Measurements from ENCODE around the gene NPAS3. TPM values are rescaled to one million over a fixed set of nuclear protein-coding genes. Genes with fewer than 3 reads are reported as not detected.

NPAS3 gene
- total and polyA plus RNA-seq, 2 of the 8 experiments (the other 6 are each of a cell fraction or from before 2014, with no cell fraction given) = 0.11 to 0.60 TPM

DNA sequence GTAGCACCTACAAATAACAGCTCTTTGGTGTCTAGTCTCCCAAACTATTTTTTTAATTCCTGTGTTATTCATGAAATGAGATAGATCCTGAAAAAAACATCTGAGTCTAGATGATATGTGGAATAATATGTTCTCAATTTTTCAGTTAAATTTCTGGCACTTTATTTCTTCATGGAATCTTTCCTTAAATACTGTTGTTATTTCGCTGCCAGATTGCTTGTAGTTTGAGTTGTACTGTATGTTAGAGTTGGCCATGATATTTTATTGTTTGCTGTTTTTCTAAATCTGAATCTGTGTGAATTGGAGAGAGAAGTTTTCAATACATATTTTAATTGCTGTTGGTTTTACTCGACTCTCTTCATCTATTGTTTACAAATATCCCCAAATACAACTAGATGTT lies 511.7 kb downstream of the NPAS3 start:
- Histone ChIP-seq H3K27me3 (replicated peaks in 1 of 4; ENCODE audit: control insufficient read depth in 3 of 4, extremely low read depth in 1 of 4, insufficient read depth in 3 of 4, low read length in 3 of 4) (no peaks in the 10 kb centered on the region), H3K36me3 (ENCODE audit: control insufficient read depth in 2 of 4, insufficient read depth in 4 of 4, low read length in 3 of 4) (no peaks in the 10 kb centered on the region), H4K8ac (ENCODE audit: extremely low read depth, insufficient read depth, low read length) (no peak overlapping the region), H3K27ac (ENCODE audit: low read depth, low read length) (no peak overlapping the region), H2BK5ac (ENCODE audit: low read depth, low read length) (no peak overlapping the region), H2AK5ac (ENCODE audit: low read depth, low read length) (no peak overlapping the region), H4K91ac (replicated peaks; ENCODE audit: insufficient read length, low read length) (no peak overlapping the region), H3K56ac (replicated peaks; ENCODE audit: insufficient read length, low read depth, low read length) (no peak overlapping the region), H4K5ac (ENCODE audit: insufficient read length, low read depth, low read length) (no peak overlapping the region), H3K23ac (ENCODE audit: insufficient read length) (no peak overlapping the region), H2BK20ac (ENCODE audit: low read length) (no peak overlapping the region), H4K20me1 (replicated peaks in 1 of 2; ENCODE audit: control insufficient read depth in 1 of 2, insufficient read depth in 2 of 2, low read length in 2 of 2) (no peaks in the 10 kb centered on the region), H3K4ac (replicated peaks; ENCODE audit: insufficient read length, low read depth, low read length) (no peak overlapping the region), H3K4me2 (ENCODE audit: insufficient read depth in 1 of 2, low read depth in 2 of 2, low read length in 2 of 2) (no peak overlapping the region), H3K14ac (ENCODE audit: insufficient read length) (no peak overlapping the region), H3K4me3 (ENCODE audit: extremely low read depth in 1 of 4, insufficient read depth in 2 of 4, low read depth in 3 of 4, low read length in 4 of 4) (no peak overlapping the region), H2AFZ (ENCODE audit: low read length) (no peak overlapping the region), H3K79me1 (ENCODE audit: low read depth, low read length) (no peaks in the 10 kb centered on the region), H3K9me3 (ENCODE audit: insufficient read depth in 2 of 2, low read depth in 1 of 2, low read length in 1 of 2) (no peaks in the 10 kb centered on the region), H2BK12ac (ENCODE audit: low read depth, low read length) (no peak overlapping the region), H3K9ac (replicated peaks in 1 of 4; ENCODE audit: extremely low read depth in 1 of 4, low read depth in 3 of 4, low read length in 3 of 4) (no peak overlapping the region), H2BK120ac (replicated peaks; ENCODE audit: low read depth, low read length) (no peak overlapping the region), H3K23me2 (ENCODE audit: low read depth, low read length) (no peaks in the 10 kb centered on the region), H3K18ac (ENCODE audit: extremely low read depth, low read length) (no peak overlapping the region), H2BK15ac (ENCODE audit: low read length) (no peak overlapping the region), H3K79me2 (ENCODE audit: control insufficient read depth in 1 of 2, insufficient read depth in 2 of 2, low read length in 2 of 2) (no peaks in the 10 kb centered on the region), H3K4me1 (replicated peaks in 1 of 4; ENCODE audit: control insufficient read depth in 3 of 4, insufficient read depth in 4 of 4, low read length in 3 of 4) (no peaks in the 10 kb centered on the region)
- DNase-seq (ENCODE audit: low read depth in 1 of 2, low spot score in 2 of 2) (no peak), FAIRE-seq (no peak)
- TF ChIP-seq BACH1 (IDR thresholded peaks at IDR 0.05; ENCODE audit: low read length) (no peak), CBX5 (IDR thresholded peaks at IDR 0.05; ENCODE audit: low read depth, low read length) (no peak), SIN3A (conservative IDR thresholded peaks at IDR 0.05 in 1 of 2, IDR thresholded peaks at IDR 0.05 in 1 of 2; ENCODE audit: low read depth in 1 of 2, low read length in 2 of 2) (no peak), JUN (IDR thresholded peaks at IDR 0.05; ENCODE audit: low read depth, low read length) (no peak)
- ChIA-PET CTCF (ENCODE audit: partially characterized antibody) (no interaction called here), POLR2A (ENCODE audit: partially characterized antibody) (no interaction called here)
- 96% methylated on average over 2 of the region's 2 CpGs; no CpG with 5 or more reads in 1 of the 2 experiments for WGBS, 2 experiments (ENCODE audit: extremely low coverage in 1 of 2, insufficient coverage in 1 of 2, insufficient read length in 1 of 2, insufficient replicate concordance in 2 of 2, low coverage in 1 of 2, low lambda C conversion rate in 2 of 2, missing lambda C conversion rate in 1 of 2)

All from H1 (cell line).